CD4-positive, alpha-beta T cell treated with Interferon alpha-2 for 1 hour (primary cell): Measurements from ENCODE around the gene EFCAB11.

Experiments
- DNase-seq, 2 donors: peaks; one replicate each; pipeline ENCODE4 v3.0.0-alpha.2; 2020 to 2022

Gene EFCAB11, protein sequence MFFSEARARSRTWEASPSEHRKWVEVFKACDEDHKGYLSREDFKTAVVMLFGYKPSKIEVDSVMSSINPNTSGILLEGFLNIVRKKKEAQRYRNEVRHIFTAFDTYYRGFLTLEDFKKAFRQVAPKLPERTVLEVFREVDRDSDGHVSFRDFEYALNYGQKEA

DNA sequence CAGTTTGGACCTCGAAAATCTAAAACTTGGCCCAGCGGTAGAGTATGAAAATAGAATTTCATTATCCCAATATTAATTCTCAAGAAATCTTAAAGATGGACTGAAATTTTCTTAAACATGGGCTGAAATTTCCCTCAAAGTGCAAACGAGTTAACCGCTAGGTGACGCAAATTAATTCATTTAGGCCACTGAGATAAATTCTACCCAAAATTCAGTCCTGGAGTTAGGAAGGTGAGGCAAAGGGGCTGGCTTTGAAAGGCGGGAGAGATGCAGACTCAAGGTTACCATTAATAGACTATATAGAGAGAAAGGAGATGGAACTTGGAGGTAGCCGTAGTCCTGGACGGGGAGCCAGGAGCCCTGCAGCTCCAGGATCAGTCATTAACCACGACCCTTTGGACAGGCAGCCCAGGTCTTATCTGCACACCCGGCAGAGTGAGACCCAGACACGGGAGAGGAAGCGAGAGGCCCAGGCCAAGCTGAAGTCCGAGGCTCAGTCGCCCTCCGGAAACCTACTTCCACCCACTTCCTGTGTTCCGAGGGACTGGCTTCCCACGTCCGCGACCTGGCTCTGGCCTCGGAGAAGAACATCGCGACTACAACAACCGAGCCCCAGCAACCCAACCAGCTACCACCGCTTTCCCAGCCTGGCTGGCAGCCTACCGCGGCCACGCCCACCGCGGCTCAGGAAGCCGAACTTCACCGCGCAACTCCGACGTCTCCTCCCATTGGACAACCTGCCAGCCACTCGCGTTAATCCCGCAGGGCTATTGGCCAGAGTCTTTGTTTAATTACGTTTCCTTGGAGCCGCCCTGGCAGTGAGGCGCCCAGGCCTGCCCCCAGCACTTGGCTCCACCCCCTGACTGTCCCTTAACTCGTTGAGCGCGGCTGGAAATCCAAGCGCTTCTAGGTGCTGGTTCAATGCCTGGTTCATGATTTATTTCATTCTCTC, at the start of gene EFCAB11:
Gene EFCAB11 (minus strand): TSS at position 661 of the 952 bp plus-strand sequence. CDS start 70 bp downstream, at position 591.
- peak; percentile 96 to 97 for DNase-seq

DNA sequence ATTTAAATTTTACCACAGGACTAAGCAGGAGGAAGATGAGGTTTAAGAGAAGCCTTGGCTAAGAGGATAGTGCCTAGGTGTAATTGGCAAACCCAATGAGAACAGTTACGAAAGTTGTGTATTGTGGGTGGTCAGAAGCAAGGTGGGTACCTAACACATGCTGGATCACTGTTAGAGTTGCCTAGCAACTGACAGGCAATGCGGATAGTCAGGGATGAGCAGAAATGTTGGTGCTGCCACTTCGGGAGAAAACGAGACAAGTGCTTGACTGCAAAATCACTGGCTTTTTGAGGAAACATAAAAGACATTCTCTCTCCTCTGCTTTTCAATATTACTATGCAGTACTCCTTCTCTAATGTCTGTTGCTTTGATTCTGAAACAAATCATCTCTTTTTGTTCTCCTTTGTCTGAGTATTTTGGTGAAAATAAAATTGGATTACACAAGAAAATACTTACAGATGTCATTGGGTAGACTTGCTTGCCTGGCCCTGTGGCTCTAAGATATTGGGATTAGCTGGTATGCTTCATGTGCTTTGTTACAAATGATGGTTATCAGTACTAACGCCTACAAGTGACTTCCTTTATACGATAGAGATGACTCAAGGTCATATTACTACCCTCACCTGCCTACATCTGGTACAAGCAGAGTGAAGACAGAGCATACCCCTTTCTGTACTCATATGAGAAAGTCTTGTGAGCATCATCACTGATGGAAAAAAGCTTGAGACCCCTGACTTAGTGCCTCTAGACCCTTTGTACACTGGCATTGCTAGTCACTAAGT, 49.2 kb upstream of the EFCAB11 start:
- no peak for DNase-seq

DNA sequence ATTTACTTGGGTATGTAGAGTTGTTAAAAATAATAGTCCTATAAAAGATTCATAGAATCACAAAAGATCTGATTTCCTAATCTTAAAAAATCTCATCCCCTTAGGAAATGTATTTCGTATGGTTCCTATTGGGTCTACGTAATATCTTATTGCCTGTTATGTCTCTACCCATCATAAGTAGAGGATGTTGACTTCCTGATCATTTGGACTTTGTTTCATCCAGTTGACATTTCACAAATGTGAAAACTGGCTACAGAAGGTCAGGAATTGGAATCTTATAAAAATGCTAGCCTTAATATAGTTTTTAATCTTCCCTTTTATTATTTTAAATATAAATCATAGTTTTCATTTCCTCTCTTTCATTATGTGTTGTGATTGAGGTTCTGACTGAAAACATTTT, 46.4 kb upstream of the EFCAB11 start:
- no peak for DNase-seq

DNA sequence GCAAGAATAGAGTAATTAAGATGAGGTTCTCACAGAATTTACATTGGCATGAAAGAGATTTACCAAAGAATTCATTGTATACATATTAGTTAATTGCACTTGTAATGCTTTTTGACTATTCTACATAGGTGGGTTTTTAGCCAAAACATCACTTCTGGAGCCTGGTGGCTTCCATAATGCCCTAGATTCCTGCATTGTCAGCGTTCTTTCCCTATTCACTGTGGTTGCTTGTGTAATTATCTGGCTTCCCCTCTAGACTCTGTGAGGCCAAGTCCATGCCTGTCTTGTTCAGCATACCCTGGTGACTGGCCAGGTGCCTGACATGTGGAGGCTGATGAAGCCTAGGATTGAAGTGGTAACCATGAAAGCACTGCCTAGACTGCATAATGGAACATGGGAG, 42.4 kb upstream of the EFCAB11 start:
- DNase-seq, result no peak

DNA sequence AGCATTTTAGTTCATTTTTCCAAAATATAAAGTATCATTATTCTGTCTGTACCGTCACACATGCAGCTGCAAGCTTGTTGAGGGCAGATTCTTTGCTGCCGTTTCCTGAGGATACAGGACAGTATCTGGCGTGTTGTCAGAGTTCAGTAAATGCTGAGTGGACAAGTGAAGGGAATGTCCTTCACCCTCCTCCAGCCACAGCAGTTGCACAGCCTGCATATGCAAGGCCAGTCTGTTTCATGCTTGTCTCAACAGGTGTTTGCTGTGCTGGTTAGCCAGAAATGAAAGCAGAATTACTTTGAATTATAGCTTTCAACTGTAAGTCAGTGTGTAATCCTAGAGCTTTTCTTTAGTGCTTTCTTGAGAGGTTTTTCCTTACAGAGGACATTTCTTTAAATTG, 37.7 kb upstream of the EFCAB11 start:
- no peak for DNase-seq

DNA sequence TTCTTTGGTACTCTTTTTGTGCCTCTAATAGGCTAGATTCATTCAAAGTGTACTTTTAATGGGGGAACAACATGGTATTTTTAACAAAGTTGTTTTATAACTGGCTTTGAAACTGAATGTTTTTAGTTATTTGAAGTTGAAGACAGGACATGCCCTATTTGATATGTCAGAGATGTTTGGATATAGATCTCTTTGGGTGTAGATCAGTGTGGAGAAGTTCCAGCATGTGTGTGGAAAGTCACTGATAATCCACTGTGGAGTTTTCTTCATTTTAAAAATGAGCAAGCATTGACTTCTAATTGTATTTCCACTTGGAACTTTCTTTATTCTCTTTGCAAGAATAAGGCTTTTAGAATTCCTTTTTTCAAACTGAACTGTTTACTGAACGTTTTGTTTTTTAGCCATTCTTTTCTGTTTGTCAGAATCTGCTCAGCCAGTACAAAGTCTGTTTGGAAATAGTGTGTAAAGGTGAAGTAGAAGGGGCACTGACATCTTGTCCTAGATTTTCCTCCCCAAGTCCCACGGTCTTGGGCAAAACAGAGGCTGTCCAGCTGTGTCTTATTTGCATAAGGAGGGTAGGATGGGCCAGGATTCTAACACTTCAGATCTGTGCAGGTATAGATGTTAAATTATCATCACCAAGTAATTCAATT, 36.2 kb upstream of the EFCAB11 start:
- DNase-seq, result no peak

DNA sequence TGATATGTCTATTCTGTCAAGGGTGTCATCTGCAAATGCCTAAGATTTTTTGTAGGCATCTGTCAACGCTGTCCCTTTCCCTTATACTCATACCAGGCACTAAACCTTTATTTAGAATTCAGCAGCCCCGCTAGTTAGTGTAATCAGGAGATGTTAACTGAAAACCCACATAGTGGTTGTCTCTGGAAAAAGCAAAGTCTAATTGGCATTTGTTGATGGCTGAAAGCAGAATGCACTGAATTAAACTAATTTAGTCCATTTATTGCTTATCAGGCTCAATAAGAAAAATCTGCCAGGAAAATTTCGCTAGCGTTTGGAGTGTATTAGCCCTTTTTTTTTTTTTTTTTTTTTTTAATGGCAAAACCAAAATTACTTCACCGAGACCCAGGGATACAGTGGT, 35.7 kb upstream of the EFCAB11 start:
- DNase-seq, result no peak

DNA sequence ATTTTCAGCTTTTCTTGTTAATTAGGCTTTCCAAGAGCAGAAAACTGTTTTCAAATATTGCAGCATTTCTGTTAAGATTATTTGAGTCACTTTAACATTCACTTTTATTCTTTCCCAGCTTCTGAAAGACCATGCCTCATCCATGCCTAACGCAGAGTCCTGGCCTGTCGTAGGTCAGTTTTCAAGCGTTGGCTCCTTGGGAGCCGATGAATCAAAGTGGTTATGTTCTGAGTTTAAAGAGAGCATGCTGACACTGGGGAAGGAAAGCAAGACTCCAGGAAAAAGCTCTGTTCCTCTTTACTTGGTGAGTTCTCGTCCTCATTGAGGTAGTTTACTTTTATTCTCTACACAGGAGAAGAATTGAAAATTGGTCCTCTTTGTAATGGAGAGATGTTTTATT, 34.3 kb upstream of the EFCAB11 start:
- no peak for DNase-seq

DNA sequence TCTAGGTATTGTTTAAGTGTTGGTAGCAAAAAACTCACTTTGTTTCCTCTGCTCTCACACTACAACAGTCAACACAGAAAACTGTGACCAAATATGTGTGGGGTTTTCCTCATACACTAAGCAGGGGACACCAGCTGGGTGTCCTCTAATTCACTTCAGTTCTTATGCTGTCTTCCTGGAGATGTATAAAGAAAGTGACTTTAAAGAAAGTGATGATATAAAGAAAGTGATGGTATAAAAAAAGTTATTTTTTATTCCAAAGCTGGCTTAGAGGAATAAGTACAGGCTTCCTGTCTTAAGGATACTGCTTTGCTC, 32.6 kb upstream of the EFCAB11 start:
- no peak for DNase-seq

DNA sequence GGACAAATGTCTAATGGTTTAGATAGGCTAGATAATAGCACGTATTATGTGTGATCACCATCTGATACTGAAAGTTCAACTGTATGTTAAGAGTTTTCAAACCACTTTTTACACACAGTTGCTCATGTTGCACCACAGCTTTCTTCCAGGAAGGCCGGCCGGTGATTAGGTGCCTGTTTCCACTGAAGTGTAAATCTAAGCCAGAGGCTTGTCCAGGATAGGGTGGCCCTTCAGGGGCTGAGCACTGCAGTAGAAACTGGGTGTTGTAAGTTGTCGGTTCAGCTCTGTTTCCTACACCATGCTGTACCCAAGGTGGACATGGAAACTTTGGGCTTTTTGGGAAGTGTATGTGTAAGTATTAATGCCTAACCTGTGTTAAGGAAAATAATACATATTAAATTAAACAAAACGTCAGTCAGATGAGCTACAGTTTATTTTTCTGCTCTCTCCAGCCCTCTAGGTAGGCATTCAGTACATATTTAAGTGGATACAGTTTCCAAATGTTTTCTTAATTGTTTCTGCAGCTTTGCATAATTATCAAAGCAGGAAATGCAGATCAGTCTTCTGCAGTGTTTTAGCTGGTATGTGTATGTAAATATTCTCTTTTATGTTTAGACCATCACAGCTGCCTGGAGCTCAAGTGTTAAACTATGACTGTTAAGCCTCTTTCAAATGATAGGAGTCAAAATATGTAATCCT, 32.1 kb upstream of the EFCAB11 start:
- no peak for DNase-seq

DNA sequence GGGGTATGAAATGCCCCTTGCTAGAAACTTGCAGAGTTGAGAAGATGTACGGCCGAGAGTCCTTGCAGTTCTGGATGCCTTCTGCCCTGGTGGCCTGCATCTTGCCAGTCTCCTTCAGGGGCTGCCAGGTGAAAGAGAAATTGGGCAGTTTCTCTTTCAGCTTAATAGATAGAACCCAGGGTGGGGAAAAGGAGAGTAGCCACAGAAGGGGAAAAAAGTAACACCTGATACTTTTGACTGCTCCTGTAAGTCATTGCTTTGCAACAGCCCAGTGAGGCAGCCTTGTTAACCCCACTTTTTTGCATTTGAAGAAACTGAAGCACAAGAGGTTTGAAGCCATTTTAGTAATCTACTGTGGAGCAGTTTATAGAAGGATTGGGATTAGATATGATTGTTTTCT, 28.8 kb upstream of the EFCAB11 start:
- DNase-seq, result no peak

DNA sequence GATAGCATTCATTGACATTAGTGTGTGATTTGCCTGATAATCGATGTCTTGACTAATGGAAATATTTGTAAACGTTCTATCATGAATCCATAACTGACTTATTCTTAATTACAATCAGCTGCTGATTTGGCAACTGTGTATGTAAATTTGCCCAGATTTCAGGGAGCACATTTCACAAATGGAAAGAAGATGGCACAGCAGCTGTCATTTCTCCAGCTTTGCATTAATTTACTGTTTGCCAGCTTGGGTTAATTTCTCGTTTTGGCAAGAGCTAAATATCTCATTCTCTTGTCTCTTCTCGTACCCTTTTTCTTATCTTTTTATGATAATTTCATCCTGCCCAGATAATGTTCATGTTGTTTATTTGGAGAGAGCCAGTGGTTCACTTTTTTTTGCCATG, 24.1 kb upstream of the EFCAB11 start:
- DNase-seq, result no peak

DNA sequence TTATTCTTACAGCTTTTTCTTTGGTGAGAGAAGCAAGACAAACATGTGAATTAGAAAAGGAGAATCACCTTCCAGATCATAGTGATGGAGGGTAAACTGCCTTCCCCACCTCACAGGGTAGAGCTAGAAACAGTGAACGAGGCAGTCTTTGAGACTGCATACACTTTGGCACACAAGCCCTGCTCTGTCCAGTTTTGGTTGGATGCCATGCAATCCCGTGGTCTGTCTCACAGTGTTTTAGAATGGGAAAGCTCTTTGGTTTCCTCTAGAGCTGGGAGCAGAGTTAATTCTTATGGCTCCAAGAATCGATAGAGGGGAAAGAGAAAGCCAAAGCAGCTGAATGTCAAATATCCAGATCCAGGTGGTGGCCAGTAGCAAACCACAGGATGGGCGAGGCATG, 23.1 kb upstream of the EFCAB11 start:
- DNase-seq, result no peak

DNA sequence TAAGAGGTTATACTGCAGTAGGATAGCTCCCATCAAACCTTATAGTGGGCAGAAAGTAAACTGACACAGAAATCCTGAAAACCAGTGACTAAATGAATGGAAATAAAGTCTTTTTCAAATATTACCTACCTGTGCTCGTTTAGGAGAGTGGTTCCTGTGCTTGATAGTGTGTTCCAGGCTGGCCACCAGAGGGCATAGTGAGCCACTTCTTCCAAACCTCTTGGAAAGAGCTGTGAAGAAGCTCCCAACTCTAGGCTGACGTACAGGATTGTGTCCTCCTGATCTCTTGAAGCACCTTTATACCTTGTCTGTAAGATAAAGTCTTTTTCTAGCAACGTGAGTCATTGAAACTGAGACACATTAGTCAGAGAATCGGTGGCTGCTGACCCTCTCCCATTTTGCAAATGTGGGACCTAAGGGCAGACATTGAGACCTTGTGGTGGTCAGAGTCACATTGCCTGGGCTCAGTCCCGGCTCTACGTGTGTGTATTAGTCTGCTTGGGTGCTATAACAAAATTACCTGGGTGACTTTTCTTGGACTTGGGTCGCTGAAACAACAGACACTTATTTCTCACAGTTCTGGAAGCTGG, 18.8 kb upstream of the EFCAB11 start:
- peak; percentile 53 to 54 for DNase-seq

DNA sequence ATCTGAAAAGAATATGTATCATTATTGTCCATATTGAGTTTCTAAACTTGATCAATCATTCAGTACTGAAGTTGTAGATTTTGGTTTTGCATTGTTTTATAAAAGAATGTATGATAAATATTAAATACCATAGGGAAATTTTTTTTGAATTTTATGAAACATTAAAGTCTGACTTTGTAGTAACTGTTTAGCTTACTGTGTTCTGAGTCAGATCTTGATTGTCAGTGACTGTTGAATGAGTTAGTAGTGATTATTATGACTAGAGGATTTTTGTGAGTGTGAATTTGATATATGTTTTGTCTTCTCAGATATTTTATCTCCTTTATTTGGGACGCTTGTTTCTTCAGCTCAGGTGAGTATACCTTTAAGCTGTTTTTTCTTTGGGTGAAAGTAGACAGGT, 11.3 kb upstream of the EFCAB11 start:
- no peak for DNase-seq

DNA sequence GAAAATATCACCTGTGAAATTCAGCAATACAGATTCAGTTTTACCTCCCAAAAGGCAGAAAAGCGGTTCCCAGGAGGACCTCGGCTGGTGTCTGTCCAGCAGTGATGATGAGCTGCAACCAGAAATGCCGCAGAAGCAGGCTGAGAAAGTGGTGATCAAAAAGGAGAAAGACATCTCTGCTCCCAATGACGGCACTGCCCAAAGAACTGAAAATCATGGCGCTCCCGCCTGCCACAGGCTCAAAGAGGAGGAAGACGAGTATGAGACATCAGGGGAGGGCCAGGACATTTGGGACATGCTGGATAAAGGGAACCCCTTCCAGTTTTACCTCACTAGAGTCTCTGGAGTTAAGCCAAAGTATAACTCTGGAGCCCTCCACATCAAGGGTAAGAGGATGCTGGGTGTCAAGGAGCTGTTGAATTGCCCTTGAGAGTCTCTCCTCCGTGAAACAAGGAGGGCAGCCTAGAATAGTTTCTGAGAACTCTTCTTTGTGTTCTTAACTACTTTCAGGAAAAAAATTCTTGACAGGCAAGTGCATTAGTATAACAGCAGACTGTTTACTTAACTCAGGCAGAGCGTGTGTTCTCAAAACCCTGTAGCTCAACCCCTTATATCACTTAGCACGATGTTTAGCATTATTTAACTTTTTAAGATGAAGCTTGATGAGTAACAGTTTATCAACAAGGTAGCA, 8.9 kb upstream of the EFCAB11 start:
- DNase-seq, result no peak

DNA sequence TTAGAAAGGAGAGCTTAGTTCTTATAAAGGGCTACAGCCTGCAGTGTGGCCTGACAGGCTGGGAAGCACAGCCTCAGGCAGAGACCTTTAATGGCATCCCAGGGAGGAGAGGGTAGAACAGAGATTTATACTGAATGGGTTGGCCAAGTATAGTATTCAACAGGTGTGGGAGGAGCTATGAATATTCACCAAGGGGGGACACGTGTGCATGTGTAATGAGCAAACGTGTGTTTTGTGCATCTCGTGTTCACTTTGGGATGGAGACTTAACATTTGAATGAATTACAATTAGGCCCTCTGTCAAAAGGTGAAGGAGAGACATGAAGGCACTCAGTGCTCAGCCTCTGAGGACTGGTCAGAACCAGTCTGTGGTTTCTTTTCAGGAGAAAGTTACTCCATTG, 6.4 kb upstream of the EFCAB11 start:
- DNase-seq, result no peak

DNA sequence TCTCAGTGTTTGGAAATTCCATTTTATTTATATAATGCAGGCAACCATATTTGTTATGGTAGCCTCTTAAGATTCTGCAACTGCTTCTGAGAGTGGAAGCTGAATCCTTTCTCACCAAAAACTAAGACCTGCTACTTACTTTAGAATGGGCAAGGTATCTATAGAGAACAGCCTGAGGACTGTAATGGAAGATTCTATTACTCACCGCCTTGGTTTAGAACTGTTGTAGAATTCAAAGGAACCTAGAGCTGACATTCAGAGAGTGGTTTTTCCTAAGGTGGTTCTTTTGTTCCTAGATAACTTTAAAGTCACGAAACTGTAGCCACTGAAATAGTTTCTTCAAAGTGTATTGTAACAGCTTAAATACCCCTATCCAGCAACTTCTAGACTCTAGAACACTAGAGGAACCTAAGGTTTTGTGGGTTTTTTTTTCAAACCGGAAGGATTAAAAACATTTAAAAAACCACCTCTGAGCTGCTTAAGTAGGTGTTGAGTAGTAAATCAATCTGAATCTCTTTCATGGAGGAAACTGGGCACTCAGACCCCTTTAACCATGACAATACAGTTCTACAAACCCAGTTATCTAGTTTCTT, 5.4 kb upstream of the EFCAB11 start:
- DNase-seq, result peak in 1 of 2 donors; percentile 29

DNA sequence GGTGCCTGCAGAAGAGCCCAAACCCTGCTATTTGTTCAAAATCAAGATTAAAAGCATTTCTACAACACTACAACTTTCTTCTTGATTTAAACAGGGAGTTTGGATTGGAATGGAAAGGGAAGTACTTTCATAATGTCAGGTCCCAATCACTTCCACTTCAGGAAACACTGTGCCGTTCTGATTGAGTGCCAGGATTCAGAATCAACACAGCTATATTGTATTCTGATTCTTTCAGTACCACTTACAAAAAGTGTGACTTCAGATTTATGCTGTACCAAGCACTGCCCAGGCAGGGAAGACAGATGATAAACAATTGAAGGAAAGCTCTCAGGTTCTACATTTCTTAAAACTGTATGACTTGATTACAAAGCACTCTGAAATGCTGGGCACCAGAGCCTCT, 4.4 kb upstream of the EFCAB11 start:
- DNase-seq, result no peak

DNA sequence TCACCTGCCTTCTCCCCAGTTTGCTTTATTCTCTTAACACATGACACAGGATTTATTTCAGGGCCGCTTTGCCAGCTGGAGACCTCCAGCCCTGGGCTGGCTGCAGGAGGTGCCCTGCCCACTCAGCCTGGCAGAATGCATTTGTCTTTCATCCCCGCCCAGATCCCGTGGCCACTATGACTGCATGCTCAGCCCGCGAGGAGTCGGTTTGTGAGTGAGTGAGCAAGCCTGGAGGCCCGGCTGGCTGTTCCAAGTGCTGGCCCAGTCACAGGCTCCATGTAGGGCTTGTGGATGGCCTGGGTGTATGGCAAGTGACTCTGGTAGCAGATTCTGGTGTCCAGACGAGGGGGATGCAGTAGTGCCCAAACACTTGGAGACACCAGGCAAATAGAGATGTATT, 3.3 kb upstream of the EFCAB11 start:
- no peak for DNase-seq

DNA sequence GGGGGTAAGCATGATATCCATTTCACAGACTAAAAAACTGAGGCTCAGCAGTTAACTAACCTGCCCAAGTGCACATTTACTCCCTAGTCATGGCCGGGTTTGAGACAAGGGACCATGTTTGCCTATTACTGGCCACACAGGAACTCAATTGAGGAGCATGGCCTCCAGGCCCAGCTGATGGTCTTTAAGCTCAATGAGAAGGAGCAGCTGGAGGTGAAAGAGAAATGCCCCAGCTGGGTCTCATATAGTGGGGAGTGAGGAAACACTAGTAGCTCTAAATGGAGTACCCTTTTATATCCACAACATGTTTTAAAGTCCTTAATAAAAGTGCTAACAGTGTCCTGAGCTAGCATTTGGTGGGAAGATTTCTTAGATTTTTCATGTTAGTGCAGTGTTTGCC, 2.8 kb upstream of the EFCAB11 start:
- DNase-seq, result no peak
